Stimulated activated CD8-positive, alpha-beta memory T cell treated with anti-CD3 and anti-CD28 coated beads, Interleukin-4, amount 100 ng/mL, for 1 hour (primary cell): Measurements from ENCODE around the gene TEX14.
"Not testable (repeated sequence)": the region's sequence is repeated elsewhere in the genome, so short reads cannot be mapped to it uniquely, and the experiment has no call there.

Experiments
- DNase-seq, 2 donors: peaks; one replicate each; pipeline ENCODE4 v3.0.0-alpha.2; 2020; ENCODE audit warnings: low read depth in 2 of 2, low spot score in 1 of 2

TEX14 gene

DNA sequence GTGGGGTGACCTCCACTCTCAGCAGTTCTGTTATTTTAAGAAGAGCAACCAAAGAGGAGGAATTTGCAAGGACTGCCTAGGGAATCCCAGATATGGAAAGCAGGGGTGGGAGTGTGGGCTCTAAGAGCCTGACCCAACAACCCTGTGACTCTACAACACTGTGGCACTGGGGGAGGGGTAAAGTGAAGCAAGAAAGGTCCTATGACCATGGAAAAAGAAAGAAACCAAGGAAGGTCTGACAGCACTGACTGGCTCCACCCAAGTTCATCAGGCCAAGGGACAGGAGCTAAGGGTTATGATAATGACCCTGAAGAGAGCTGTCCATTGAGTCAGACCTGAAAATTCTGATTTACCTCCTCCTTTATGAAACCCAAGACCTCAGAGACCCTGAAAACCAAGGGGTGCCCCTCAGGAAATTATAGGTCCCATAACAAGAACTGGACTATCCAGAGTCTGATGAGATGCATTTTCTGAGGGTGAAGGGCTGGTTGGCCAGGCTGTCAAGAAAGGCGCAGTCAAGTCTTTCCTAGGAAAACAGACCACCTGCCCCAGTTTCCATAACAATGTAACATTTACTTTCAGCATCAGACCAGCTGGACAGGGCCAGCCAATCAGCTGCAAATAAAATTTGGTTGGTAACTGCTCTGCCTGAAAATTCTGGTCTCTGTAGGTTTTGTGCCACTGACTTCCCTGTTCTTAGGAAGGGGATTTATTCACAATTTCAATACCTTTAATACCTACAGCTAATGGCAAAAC lies 123.6 kb downstream of the TEX14 start:
- no peak for DNase-seq

DNA sequence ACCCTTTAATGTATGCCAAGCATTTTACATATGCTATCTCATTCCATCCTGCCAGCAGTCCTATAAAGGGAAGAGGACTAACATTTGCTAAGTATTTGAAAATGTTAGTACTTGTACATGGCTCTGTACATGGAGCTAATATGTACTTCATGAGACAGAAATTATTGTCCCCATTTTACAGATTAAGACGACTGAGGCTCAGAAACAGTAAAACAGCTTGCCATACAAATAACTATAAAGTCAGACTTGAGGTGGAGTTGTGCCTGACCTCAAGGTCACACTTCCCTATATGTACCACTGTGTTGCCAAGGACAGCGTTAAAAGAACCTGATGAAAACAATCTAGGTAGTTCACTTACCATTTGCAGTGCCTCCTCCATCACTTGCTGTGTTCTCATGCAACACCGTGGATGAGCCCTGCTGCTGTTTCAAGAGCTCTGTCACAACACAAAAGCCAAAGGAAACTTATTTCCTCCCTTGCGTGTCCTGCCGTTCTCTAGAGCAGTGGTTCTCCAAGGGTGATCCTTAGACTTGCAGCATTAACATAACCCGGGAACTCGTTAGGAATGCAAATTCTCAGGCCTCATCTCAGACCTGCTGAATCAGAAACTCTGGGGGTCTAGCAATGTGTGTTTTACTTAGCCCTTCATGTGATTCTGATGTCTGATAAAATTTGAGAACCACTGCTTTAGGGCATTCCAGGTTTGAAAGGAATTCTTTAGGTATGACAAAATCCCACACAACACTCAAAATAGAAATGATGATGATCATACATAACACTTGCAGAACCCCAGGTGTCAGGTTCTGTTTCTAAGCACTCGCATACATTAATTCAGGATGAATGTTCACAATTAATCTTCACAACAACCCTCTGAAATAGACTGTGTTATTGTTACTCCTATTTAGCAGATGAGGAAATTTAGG lies 126.2 kb downstream of the TEX14 start:
- DNase-seq: no peak

DNA sequence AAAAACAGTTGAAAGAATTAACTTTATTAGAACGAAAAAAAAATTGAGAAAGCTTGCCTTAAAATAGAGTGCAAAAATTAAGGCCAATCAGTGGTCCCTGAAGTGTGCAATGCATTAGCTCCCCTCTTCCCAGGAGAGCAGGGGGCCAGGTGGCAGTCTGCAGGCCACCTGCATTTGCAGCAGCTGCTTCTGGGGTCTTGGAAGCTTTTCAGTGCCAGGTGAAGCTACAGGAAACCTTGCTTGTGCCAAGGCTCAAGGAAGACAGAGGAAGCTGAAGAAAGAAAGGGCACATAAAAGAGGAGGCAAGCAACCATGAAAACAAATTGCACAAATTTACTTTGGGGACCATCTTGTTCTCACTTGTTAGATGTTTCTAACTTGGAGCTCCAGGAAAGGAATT lies 126.9 kb downstream of the TEX14 start:
- DNase-seq: no peak

DNA sequence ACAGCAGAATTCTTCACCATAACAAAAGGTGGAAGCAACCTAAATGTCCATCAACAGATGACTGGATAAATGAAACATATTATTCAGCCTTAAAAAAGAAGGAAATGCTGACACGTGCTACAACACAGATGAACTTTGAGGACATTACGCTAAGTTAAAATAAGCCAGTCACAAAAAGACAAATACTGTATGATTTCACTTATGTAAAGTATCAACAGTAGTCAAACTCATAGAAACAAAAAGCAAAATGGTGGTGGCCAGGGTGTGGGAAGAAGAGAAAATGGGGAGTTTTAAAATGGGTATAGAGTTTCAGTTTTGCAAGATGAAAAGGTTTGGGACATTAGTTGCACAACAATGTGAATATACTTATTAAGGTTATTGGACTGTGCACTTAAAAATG lies 127.6 kb downstream of the TEX14 start:
- no peak for DNase-seq

DNA sequence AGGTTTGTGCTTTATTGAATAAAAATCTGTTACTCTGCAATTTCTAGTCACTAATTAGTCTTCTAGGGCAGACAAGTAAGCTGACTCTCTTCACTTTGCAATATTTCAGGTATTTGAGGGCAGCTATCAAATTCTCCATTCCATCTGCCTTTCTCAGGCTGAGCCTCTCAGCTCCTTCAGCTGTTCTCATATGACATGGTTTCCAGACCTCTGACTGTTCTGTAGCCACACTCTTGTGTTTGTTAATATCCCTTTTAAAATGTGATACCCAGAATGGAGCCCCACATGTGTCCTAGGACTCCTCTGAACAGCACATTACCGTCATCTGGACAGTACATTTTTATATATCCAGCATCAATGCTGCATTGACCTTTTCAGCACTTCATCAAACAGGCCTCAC lies 131.3 kb downstream of the TEX14 start:
- DNase-seq: no peak

DNA sequence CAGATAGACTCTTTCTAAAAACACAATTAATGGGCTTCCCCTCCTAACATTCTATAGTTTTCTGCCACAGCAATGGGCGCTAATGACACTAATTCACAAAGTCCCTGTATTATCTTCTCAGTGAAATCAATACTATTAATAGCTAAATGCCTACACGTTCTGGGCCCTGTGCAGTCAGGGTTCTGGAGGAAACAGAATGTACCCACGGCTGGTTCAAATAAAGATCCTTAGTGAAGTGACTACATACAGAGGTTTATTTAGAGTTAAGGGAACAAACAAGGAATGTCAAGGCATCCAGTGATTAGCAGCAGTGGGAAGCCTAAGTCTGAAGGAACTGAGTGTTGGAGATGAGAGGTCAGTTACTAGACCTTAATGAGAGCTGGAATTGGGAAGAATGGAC lies 133.9 kb downstream of the TEX14 start:
- no peak for DNase-seq

DNA sequence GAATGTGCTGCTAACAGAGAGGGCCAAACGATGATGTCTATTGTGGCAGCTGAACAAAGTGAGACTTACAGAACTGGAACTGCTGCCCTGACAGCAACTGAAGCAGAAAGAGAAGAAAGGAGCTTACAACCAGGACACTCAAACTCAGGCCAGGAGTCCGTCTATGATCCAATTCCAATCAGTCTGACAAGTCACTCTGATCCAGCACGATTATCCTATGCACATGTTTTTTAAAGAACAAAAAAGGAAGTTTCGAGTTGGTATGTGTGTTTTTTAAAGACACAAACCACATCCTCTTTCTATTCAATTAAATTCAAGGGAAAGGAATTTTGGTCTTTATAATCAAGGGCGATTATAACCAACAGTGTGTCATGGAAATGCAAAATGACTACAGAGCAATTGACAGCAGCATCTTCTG lies 135.0 kb downstream of the TEX14 start:
- no peak for DNase-seq

DNA sequence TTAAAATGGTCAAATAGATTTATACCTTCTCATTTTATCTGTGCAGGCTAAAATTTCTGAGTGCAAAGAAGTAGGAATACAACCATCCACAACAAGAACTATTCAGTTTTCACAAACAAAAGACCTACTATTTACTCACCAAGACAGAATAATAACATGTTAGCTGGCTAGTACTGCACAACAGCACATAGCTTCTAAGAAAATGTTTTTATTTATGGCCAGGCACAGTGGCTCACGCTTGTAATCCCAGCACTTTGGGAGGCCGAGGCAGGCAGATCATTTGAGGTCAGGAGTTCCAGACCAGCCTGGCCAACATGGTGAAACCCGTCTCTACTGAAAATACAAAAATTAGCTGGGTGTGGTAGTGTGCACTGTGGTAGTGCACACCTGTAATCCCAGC lies 136.7 kb downstream of the TEX14 start:
- not testable (repeated sequence) for DNase-seq

DNA sequence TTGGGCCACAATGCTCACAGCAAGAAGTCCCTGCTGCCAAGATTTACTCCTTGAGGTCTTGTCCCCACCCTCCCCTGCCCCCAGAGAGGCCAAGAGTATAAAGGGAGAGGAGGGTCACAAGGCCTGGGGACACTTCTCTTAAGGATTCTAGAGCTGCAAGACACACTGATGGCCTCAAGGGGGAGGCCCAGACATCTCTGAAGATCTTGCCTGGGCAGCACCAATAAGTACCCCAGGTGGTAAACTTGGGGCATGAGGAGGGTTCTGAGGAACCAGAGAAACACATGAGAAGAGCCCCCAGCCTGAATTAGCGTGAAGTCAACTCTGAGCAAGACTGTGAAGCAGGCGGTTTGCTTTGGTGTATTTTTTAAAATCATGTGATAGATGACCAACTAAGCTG lies 150.6 kb downstream of the TEX14 start:
- DNase-seq: no peak

DNA sequence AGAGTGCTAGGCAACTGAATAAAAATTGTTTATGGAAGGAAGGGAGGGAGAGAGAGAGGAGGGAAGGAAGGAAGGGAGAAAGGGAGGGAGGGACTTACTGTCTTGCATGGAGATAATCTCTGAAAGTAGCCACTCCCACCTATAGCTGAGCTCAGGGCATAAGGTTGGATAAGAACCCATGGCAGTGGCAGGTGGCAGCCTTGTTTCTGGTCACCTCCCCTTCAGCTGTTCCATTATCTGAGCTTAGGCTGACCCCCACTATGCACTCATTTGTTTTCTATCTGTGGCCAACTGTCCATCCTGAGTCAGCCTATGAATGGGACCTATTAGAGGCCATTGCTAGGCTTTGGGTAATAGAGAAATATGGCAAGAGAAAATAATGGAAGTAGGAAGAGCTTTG lies 152.1 kb downstream of the TEX14 start:
- no peak for DNase-seq

DNA sequence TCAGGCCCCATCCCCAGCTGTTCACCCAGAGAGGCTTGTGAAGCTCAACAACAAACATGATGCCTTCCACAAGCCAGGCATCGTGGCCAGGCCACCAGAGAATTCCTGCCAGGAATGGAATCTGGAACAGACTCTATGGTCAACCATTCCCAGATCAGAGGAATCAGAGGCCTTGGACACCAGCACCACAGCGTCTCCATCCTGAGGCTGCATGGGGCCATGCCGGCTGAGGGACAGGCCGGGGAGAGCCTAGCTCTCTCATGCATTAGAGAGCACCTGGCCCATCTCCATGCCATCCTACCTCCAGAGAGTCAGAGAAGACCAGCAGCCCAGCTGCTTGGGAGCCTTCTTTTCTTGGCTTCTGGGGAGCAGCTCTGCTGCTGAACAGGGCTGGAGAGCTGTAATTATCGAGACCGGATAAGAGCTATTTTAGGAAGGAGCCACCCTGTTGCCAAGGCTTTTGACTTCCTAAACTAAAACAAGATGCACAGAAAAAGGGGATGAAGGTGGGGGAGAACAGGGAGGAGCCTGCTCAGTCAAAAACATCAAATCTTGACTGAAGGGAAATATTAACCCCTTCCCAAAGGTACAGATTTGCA lies 152.9 kb downstream of the TEX14 start:
- DNase-seq: no peak

DNA sequence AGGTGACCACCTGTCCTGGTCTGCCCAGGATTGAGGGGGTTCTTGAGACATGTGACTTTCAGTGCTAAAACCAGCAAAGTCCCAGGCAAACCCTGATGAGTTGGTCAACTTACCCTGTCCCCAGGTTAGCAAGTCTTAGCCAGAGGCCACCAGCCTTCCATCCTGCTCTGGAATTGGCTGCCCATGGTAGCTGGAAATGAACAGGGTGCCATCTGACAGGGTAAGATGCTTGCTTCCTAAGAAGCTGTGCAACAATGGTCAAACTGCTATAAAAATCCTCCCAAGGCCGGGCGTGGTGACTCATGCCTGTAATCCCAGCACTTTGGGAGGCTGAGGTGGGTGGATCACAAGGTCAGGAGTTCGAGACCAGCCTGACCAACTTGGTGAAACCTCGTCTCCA lies 154.6 kb downstream of the TEX14 start:
- no peak for DNase-seq

DNA sequence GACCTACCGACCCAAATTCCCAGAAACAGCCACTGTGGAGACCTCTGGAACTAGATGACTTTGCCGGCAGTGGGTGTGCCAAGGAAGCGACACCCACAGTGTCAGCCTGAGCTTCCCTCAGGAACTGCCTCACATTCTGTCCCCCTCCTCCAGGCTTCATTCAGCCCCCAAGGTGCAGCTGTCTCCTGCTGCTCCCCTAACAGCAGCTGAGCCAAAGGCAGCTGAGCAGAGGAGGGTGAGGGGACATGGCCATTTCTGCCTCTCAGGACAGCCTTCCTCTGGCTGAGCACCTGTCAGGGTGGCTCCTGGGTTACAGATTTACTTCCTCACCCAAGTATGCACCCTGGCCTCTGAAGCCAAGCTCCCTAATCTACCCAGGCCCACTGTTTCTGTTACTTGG lies 155.3 kb downstream of the TEX14 start:
- no peak for DNase-seq

DNA sequence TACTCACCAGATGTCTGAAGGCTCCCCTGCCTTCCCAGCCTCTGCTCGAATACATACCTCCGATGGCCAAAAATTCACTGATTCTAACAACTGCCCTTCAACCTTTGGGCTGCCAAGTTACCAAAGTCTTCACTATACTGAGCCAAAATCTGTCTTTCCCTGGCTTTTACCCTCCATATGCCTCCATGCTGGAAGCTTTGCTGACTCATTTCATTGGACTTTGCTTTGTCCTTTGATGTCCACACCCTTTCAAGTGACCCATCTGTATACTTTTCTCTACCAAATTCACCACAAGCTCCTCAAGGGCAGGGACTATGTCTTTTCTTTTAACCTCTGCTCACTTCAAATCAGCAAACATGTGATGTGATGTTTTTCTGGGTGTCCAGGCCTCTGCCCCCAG lies 156.4 kb downstream of the TEX14 start:
- DNase-seq: no peak

DNA sequence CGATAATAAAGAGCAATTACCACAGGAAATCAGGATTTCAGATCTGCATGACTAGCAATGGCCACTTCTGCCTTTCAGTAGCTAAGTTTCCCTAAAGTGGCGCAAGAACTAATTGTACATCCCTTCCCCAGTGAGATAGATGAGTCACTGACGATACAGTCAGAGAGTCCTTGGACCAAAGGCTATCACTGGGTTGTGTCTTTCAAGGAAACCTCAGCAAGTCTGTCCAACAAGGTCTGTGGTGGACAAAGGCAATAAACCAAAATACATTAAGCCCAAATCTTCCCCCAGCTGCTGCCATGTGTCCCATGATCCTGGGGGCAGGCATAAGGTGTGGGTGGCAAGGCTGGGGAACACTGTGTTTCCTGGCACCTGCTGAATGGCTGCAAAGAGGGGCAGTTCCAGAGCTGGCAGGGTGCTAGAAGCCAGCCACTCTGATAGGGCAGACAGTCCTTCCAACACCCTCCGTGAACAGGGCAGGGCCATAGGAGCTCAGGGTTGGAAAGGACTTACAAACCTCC lies 156.9 kb downstream of the TEX14 start:
- no peak for DNase-seq

DNA sequence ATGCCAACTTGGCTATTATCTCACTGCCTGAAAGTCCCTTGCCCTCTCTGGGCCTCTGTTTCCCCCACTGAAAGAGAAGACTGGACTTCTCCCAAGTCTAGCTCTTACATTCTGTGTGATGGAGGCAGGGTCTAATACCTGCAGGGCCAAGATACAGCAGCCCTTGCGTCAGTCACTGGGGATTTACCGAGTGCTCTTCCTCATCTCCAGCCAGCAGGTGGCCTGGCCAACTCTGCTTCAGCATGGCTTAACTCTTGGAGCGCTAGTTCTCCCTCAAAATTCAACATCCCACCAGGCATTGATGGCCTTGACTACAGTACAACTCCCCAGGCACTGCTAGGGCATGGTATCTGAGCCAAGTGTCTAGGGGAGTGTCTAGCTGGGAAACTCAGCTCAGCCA lies 157.5 kb downstream of the TEX14 start:
- DNase-seq: no peak

DNA sequence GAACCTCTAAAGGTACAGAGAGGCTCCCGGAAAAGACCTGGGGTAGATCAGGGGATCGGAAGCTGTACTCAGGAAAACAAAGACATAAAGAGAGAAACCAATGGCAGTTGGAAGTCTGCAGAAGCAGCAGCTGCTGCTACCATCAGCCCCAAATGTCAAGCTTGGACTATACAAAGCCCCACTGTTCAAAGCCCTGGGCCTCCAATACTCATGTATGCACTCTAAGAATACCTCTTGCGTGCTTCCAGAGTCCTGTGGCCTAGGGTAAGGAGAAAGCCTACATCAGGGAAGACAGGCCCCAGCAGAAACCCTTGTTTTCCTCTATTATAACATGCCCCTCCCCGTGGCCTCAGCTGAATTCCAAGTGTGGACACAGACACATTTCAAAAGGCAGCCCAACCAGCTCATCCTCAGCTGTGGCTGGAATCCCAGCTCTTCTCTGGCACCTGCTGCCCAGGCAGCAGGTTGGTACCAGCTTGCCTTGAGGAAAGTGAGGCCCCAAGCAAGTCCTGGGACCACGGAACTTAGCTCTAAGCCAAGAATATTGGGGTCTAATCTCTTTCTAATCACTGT lies 158.1 kb downstream of the TEX14 start:
- DNase-seq: no peak

DNA sequence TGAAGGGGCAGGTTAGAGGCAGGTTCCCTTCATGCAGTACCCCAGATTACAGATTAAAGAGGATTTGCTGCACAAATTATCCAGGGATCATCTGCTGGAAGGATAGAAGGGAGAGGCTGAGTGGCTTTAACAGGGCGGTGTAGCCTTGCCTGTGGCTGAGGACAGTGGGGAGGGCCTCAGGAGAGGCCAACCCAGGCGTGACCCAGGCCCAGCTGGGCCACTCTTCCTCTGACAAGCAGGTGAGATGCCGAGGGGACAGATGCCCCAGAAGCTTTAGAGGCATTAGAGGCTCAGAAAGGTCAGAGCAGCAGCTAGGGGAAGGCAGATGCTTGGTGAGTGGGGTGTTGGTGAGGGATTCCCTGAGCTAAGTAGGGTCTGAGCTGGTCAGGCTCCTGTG lies 159.3 kb downstream of the TEX14 start:
- DNase-seq: no peak

DNA sequence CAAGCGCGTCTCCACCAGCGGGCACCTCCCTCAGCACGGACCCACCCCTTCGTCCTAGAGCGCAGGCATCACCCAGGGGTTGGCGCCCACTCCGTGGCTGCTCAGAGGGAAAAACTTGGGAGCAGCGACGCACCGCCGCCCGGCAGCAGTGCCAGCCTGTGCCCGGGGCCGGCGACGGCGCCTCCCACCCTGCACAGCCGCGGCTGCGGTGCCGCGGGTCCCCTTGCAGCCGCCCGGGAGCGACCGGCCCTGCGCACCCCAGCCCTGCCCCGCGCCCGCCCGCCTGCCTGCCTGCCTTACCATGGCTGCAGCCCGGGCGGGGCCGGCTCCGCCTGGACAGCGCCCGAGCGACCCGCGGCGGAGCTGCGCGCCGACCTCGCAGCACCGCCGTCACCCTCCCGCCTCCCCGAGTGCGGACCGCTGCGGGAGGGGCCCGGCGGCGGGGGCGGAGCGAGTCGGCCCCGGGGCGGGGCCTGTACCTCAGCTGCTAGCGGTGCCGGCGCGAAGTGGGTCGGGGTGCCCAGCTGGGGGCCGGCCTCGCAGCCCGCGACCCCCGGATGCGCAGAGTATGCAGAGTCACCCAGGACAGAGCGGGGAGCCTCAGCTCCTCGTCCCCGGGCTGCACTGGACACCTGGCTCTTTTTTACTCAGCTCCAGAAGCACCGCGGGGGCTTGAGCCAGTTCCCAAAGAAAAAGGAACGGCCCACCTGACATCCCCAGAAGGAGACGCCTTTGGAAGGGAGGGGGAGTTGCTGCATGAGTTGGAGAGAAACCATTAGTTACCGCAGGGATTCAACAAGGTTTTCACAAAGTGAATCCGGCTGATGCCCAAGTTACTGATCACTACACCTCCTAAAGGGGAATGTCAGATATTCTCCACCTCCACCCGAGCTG lies 159.9 kb downstream of the TEX14 start:
- no peak for DNase-seq

DNA sequence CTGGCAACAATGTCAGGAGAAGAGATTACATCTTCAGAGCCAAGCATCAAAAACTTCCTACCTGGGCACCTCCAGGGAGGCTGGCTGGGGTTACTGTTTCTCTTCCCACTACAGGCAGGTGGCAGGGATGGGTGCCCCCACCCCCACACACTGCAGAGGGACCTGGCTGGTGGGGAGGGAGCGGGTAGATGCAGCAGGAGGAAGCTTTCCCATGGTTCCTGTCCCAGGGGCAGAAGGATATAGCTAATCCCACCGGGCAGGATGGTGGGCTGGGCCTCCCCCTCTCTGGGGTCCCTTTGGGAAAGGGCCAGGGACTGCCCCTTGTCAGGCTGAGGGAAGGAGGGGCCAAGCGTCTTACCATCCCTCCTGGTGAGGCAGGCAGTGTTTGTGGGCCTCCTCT lies 160.7 kb downstream of the TEX14 start:
- no peak for DNase-seq

DNA sequence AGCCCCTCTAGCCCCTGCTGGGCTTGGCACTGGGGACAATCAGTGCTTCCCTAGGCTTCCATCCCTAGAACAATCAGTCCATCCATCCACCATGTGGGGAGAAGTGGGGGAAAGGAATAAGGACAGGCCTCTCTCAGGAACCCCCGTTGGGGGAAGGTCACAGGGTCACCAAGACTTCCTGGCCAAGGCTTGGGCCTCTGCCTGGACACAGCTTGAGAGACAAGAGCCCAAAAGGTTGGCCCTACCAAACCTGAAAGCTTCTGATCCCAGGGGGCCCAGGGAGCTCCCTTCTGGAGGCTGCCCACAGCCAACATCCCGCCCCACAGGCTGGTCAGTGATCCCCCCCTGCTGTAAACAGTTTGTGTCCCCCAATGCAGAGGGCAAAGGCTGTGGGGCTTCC lies 161.2 kb downstream of the TEX14 start:
- no peak for DNase-seq
